NCI-H226 (cell line): ENCODE data around the gene DHRS11.
A peak's percentile ranks its signal among the peaks of the same experiment; 100 is the strongest.
"Not testable (repeated sequence)": the region's sequence is repeated elsewhere in the genome, so short reads cannot be mapped to it uniquely, and the experiment has no call there.

Experiments
- DNase-seq: peaks from one replicate; pipeline ENCODE4 v3.0.0-alpha.2; 2015

Gene DHRS11

GRCh38 chr17:36594626-36595401, 3.1 kb downstream of the DHRS11 start:
- DNase-seq = no peak

- DNase-seq = no peak
Measured at GRCh38 chr17:36597226-36597625, 5.5 kb downstream of the DHRS11 start.

GRCh38 chr17:36597866-36598777, 6.4 kb downstream of the DHRS11 start:
- DNase-seq = no peak

GRCh38 chr17:36598951-36599401, 7.3 kb downstream of the DHRS11 start:
- no peak for DNase-seq

GRCh38 chr17:36599546-36600250, 8.0 kb downstream of the DHRS11 start:
- no peak for DNase-seq

GRCh38 chr17:36600465-36600864, 8.8 kb downstream of the DHRS11 start:
- no peak for DNase-seq

GRCh38 chr17:36600936-36601302, 9.2 kb downstream of the DHRS11 start:
- DNase-seq = no peak

GRCh38 chr17:36601303-36602029, 9.8 kb downstream of the DHRS11 start, which contains the start of gene MRM1:
MRM1 (plus strand) TSS chr17:36601583; CDS start chr17:36601811, 228 bp downstream.
- peak; percentile 88 for DNase-seq

- DNase-seq = no peak
Measured at GRCh38 chr17:36602030-36602748, 10.5 kb downstream of the DHRS11 start.

- DNase-seq = peak; percentile 40
Measured at GRCh38 chr17:36602924-36603384, 11.3 kb downstream of the DHRS11 start.

- not testable (repeated sequence) for DNase-seq
Measured at GRCh38 chr17:36605028-36605427, 13.3 kb downstream of the DHRS11 start.

GRCh38 chr17:36608280-36608679, 16.6 kb downstream of the DHRS11 start:
- no peak for DNase-seq

- peak; percentile 12 for DNase-seq
Measured at GRCh38 chr17:36608794-36609497, 17.3 kb downstream of the DHRS11 start.

- no peak for DNase-seq
Measured at GRCh38 chr17:36609498-36609862, 17.8 kb downstream of the DHRS11 start.

GRCh38 chr17:36610474-36610873, 18.8 kb downstream of the DHRS11 start:
- DNase-seq = no peak

GRCh38 chr17:36611345-36612072, 19.8 kb downstream of the DHRS11 start:
- peak; percentile 74 for DNase-seq

- DNase-seq = no peak
Measured at GRCh38 chr17:36612323-36612722, 20.6 kb downstream of the DHRS11 start.

- DNase-seq = no peak
Measured at GRCh38 chr17:36613155-36613554, 21.5 kb downstream of the DHRS11 start.

GRCh38 chr17:36614081-36614480, 22.4 kb downstream of the DHRS11 start:
- DNase-seq = no peak

- DNase-seq = no peak
Measured at GRCh38 chr17:36614933-36615332, 23.3 kb downstream of the DHRS11 start.
